SK-N-SH treated with all-trans-retinoic acid at 6 μM for 48 hours (cell line): ENCODE measurements around the gene RAB3GAP2.

Experiments used
- ARNTL ChIP-seq: fragments of 450-650 bp; formaldehyde crosslinking; IDR thresholded peaks from 2 replicates; pipeline ENCODE4 v1.5.0; 2020; ENCODE audit warnings: low read depth, mild to moderate bottlenecking, moderate library complexity, borderline replicate concordance
- ESRRG ChIP-seq: fragments of 250-450 bp; sonication (Bioruptor Pico); IDR thresholded peaks from 2 replicates; pipeline ENCODE4 v1.6.1; 2021; ENCODE audit warnings: mild to moderate bottlenecking
- GLIS3 ChIP-seq: fragments of 250-450 bp; sonication (Bioruptor Pico); IDR thresholded peaks from 2 replicates; pipeline ENCODE4 v1.5.0; 2020; ENCODE audit warnings: mild to moderate bottlenecking, moderate library complexity
- PPARA ChIP-seq: fragments of 250-450 bp; sonication (Bioruptor Pico); IDR thresholded peaks from 2 replicates; pipeline ENCODE4 v1.5.0; 2020; ENCODE audit warnings: mild to moderate bottlenecking, borderline replicate concordance
- RARB ChIP-seq: fragments of 250-450 bp; sonication (Bioruptor Pico); IDR thresholded peaks from 2 replicates; pipeline ENCODE4 v1.8.0; 2021; ENCODE audit warnings: mild to moderate bottlenecking, moderate library complexity
- TCF4 ChIP-seq: fragments of 250-450 bp; sonication (Bioruptor Pico); IDR thresholded peaks from 2 replicates; pipeline ENCODE4 v1.8.0; 2021; ENCODE audit warnings: mild to moderate bottlenecking, moderate library complexity, borderline replicate concordance
- ZC3H10 ChIP-seq: fragments of 250-450 bp; sonication (Bioruptor Pico); IDR thresholded peaks from 2 replicates; pipeline ENCODE4 v1.5.1; 2021; ENCODE audit warnings: mild to moderate bottlenecking, moderate library complexity
- ZFP3 ChIP-seq: fragments of 250-450 bp; sonication (Bioruptor Pico); IDR thresholded peaks from 2 replicates; pipeline ENCODE4 v1.5.0; 2020; ENCODE audit warnings: mild to moderate bottlenecking, moderate library complexity
- ZFP30 ChIP-seq: fragments of 450-650 bp; formaldehyde crosslinking; IDR thresholded peaks from 2 replicates; pipeline ENCODE4 v1.5.0; 2022; ENCODE audit warnings: mild to moderate bottlenecking, moderate library complexity
- TF ChIP-seq, protein P1 (sequence below): fragments of 250-450 bp; sonication (Bioruptor Pico); IDR thresholded peaks from 2 replicates; pipeline ENCODE4 v1.8.0; 2020; ENCODE audit warnings: mild to moderate bottlenecking, moderate library complexity, borderline replicate concordance
- TF ChIP-seq, protein P2 (sequence below): fragments of 250-450 bp; sonication (Bioruptor Pico); IDR thresholded peaks from 2 replicates; pipeline ENCODE4 v1.5.1; 2021; ENCODE audit warnings: mild to moderate bottlenecking, moderate library complexity
- TF ChIP-seq, protein P3 (sequence below): fragments of 250-450 bp; sonication (Bioruptor Pico); IDR thresholded peaks from 2 replicates; pipeline ENCODE4 v1.5.0; 2020; ENCODE audit warnings: mild to moderate bottlenecking, moderate library complexity
- TF ChIP-seq, protein P4 (sequence below): fragments of 250-450 bp; sonication (Bioruptor Pico); IDR thresholded peaks from 2 replicates; pipeline ENCODE4 v1.8.0; 2021; ENCODE audit warnings: low read depth, mild to moderate bottlenecking, moderate library complexity, borderline replicate concordance

DNA sequence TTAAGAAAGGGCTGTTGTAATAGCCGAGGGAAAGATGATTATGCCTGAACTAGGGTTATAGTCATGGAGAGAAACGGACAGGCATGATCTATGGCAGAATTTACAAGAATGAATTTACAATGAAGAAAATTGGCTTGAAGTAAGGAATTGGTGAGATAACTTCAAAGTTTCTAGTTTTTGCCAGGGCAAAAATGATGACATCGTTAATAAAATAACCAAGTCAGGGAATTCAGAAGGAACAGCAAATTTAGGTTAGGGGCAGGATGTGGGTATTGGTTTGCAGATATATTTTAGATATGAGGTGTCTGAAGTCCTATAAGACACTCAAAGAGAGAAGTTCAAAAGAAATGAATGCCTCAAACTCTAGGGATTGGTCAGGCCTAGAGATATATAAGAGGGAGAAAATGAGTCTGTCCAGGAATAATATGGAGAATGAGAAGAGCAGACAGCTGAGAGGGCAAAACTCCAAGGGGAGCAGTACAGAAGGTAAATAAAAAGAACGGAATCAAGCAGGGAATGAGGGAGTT, 115.6 kb downstream of the RAB3GAP2 start:
- TF ChIP-seq GLIS3 (CRISPR knock-in tag) (no peak), ARNTL (CRISPR knock-in tag) (no peak), ZC3H10 (CRISPR knock-in tag) (no peak), RARB (CRISPR knock-in tag) (no peak), ZFP3 (CRISPR knock-in tag) (no peak), PPARA (CRISPR knock-in tag) (no peak), ESRRG (CRISPR knock-in tag) (no peak), TCF4 (CRISPR knock-in tag) (no peak), ZFP30 (CRISPR knock-in tag) (no peak)
- TF ChIP-seq, protein P1, sequence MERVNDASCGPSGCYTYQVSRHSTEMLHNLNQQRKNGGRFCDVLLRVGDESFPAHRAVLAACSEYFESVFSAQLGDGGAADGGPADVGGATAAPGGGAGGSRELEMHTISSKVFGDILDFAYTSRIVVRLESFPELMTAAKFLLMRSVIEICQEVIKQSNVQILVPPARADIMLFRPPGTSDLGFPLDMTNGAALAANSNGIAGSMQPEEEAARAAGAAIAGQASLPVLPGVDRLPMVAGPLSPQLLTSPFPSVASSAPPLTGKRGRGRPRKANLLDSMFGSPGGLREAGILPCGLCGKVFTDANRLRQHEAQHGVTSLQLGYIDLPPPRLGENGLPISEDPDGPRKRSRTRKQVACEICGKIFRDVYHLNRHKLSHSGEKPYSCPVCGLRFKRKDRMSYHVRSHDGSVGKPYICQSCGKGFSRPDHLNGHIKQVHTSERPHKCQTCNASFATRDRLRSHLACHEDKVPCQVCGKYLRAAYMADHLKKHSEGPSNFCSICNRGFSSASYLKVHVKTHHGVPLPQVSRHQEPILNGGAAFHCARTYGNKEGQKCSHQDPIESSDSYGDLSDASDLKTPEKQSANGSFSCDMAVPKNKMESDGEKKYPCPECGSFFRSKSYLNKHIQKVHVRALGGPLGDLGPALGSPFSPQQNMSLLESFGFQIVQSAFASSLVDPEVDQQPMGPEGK (CRISPR knock-in tag): no peak
- TF ChIP-seq, protein P2, sequence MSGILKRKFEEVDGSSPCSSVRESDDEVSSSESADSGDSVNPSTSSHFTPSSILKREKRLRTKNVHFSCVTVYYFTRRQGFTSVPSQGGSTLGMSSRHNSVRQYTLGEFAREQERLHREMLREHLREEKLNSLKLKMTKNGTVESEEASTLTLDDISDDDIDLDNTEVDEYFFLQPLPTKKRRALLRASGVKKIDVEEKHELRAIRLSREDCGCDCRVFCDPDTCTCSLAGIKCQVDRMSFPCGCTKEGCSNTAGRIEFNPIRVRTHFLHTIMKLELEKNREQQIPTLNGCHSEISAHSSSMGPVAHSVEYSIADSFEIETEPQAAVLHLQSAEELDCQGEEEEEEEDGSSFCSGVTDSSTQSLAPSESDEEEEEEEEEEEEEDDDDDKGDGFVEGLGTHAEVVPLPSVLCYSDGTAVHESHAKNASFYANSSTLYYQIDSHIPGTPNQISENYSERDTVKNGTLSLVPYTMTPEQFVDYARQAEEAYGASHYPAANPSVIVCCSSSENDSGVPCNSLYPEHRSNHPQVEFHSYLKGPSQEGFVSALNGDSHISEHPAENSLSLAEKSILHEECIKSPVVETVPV (CRISPR knock-in tag): no peak
- TF ChIP-seq, protein P3, sequence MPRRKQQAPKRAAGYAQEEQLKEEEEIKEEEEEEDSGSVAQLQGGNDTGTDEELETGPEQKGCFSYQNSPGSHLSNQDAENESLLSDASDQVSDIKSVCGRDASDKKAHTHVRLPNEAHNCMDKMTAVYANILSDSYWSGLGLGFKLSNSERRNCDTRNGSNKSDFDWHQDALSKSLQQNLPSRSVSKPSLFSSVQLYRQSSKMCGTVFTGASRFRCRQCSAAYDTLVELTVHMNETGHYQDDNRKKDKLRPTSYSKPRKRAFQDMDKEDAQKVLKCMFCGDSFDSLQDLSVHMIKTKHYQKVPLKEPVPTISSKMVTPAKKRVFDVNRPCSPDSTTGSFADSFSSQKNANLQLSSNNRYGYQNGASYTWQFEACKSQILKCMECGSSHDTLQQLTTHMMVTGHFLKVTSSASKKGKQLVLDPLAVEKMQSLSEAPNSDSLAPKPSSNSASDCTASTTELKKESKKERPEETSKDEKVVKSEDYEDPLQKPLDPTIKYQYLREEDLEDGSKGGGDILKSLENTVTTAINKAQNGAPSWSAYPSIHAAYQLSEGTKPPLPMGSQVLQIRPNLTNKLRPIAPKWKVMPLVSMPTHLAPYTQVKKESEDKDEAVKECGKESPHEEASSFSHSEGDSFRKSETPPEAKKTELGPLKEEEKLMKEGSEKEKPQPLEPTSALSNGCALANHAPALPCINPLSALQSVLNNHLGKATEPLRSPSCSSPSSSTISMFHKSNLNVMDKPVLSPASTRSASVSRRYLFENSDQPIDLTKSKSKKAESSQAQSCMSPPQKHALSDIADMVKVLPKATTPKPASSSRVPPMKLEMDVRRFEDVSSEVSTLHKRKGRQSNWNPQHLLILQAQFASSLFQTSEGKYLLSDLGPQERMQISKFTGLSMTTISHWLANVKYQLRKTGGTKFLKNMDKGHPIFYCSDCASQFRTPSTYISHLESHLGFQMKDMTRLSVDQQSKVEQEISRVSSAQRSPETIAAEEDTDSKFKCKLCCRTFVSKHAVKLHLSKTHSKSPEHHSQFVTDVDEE: no peak
- TF ChIP-seq, protein P4, sequence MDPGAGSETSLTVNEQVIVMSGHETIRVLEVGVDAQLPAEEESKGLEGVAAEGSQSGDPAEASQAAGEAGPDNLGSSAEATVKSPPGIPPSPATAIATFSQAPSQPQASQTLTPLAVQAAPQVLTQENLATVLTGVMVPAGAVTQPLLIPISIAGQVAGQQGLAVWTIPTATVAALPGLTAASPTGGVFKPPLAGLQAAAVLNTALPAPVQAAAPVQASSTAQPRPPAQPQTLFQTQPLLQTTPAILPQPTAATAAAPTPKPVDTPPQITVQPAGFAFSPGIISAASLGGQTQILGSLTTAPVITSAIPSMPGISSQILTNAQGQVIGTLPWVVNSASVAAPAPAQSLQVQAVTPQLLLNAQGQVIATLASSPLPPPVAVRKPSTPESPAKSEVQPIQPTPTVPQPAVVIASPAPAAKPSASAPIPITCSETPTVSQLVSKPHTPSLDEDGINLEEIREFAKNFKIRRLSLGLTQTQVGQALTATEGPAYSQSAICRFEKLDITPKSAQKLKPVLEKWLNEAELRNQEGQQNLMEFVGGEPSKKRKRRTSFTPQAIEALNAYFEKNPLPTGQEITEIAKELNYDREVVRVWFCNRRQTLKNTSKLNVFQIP: no peak
